Prostate gland (tissue), 2 donors: ENCODE measurements around the gene CBX6. TPM values are rescaled to one million over a fixed set of nuclear protein-coding genes. Genes with fewer than 3 reads are reported as not detected.
"Not testable (repeated sequence)": the region's sequence is repeated elsewhere in the genome, so short reads cannot be mapped to it uniquely, and the experiment has no call there.

Source experiments
- DNase-seq: peaks from one replicate; pipeline ENCODE4 v3.0.0-alpha.2; 2019; ENCODE audit warnings: low spot score
- H3K27ac ChIP-seq, 2 donors: fragments of 200-600 bp; sonication (generic); 2 replicates each; pipeline ENCODE4 v1.5.1; 2017 to 2019
- H3K27me3 ChIP-seq: fragments of 200-600 bp; sonication (generic); replicated peaks from 2 replicates; pipeline ENCODE4 v1.5.1; 2019; ENCODE audit not compliant: insufficient read depth
- H3K36me3 ChIP-seq, 2 donors: fragments of 200-600 bp; sonication (generic); 1 replicate in 1 of 2; 2 replicates in 1 of 2; pipeline versions ENCODE4 v1.5.1 to v1.8.1; 2017 to 2019
- H3K4me1 ChIP-seq: fragments of 200-600 bp; sonication (generic); replicated peaks from 2 replicates; pipeline ENCODE4 v1.5.1; 2019
- H3K4me3 ChIP-seq, 2 donors: fragments of 200-600 bp; sonication (generic); 2 replicates each; pipeline ENCODE4 v1.5.1; 2017 to 2019
- H3K9me3 ChIP-seq: fragments of 200-600 bp; sonication (generic); 2 replicates; pipeline ENCODE4 v1.5.1; 2017
- CTCF ChIP-seq, 4 experiments: fragments of 200-600 bp in 2 of 4; fragments of 450-650 bp in 2 of 4; sonication (generic) in 2 of 4; IDR thresholded peaks; 1 replicate in 3 of 4; 2 replicates in 1 of 4; pipeline ENCODE4 v1.5.1; 2016 to 2019; ENCODE audit warnings: antibody characterized with exemption in 4 of 4, mild to moderate bottlenecking in 2 of 4, moderate library complexity in 2 of 4
- POLR2A ChIP-seq: fragments of 450-650 bp; IDR thresholded peaks from one replicate; pipeline ENCODE4 v1.6.1; 2016; ENCODE audit warnings: antibody characterized with exemption, mild to moderate bottlenecking
- POLR2AphosphoS5 ChIP-seq: sonication (generic); formaldehyde crosslinking; IDR thresholded peaks from one replicate; pipeline ENCODE4 v1.6.1; 2017; ENCODE audit warnings: antibody characterized with exemption
- WGBS: methylation state at CpG from one replicate; pipeline ENCODE4 v1.1.5; 2018; 5-methylcytosine and 5-hydroxymethylcytosine counted together
- intact Hi-C: fragments of 100-400 bp; cut with DNase I; formaldehyde crosslinking; loops from one replicate; pipeline ENCODE4 v1.14.2; 2022
- total RNA-seq, 2 donors: library from RNA; depleted of rRNA; stranded (reverse); fragments of >200 nt; gene quantifications; one replicate each; pipeline ENCODE4 v1.1.0, GENCODE V29; 2016

Gene CBX6
- total RNA-seq, 2 donors from 2014 or later = 39.9 to 56.2 TPM

GRCh38 chr22:38860283-38861169 is 11.5 kb downstream of the CBX6 start:
- H3K27me3 ChIP-seq = no peaks in the 10 kb centered on the region
- 57% methylated on average over 21 of the region's 23 CpGs for WGBS
- intact Hi-C loops = loop anchor here (10.0 kb wide), 1 partner anchor 264 kb away; no protein-coding TSS in a partner anchor

GRCh38 chr22:38859581-38860282 is 12.3 kb downstream of the CBX6 start:
- no peak overlapping the region for H3K4me3 ChIP-seq
- 83% methylated on average over 14 of the region's 14 CpGs for WGBS
- no peak overlapping the region for H3K27ac ChIP-seq
- H3K27me3 ChIP-seq = no peaks in the 10 kb centered on the region
- TF ChIP-seq POLR2A (no peak), POLR2AphosphoS5 (no peak), CTCF (IDR thresholded peaks at IDR 0.05) (no peak)
- no peak for DNase-seq
- no peaks in the 10 kb centered on the region for H3K36me3 ChIP-seq
- intact Hi-C loops = loop anchor here (10.0 kb wide), 1 partner anchor 265 kb away; no protein-coding TSS in a partner anchor
- H3K9me3 ChIP-seq = no peaks in the 10 kb centered on the region
- H3K4me1 ChIP-seq = peaks cover 6% of the 10 kb centered on the region

More at GRCh38 chr22:38860283-38861169, 11.5 kb downstream of the CBX6 start:
- H3K27ac ChIP-seq = no peak overlapping the region
- TF ChIP-seq POLR2A = no peak
- no peak for TF ChIP-seq CTCF (IDR thresholded peaks at IDR 0.05)
- TF ChIP-seq POLR2AphosphoS5 = no peak
- peaks cover 8% of the 10 kb centered on the region for H3K4me1 ChIP-seq
- no peaks in the 10 kb centered on the region for H3K9me3 ChIP-seq
- DNase-seq = no peak
- no peak overlapping the region for H3K4me3 ChIP-seq
- no peaks in the 10 kb centered on the region for H3K36me3 ChIP-seq

- TF ChIP-seq POLR2A (no peak), POLR2AphosphoS5 (no peak), CTCF (IDR thresholded peaks at IDR 0.05) (no peak)
- no peaks in the 10 kb centered on the region for H3K4me1 ChIP-seq
- no peaks in the 10 kb centered on the region for H3K27me3 ChIP-seq
- H3K36me3 ChIP-seq = no peaks in the 10 kb centered on the region
- DNase-seq = no peak
- H3K9me3 ChIP-seq = no peaks in the 10 kb centered on the region
- H3K27ac ChIP-seq = no peak overlapping the region
- intact Hi-C loops = no loop called here
- no peak overlapping the region for H3K4me3 ChIP-seq
- 63% methylated on average over 9 of the region's 9 CpGs for WGBS
Observed at GRCh38 chr22:38858492-38858891, 13.5 kb downstream of the CBX6 start.

- H3K4me1 ChIP-seq, H3K27me3 ChIP-seq, intact Hi-C loops, H3K9me3 ChIP-seq, H3K4me3 ChIP-seq, H3K36me3 ChIP-seq, DNase-seq, H3K27ac ChIP-seq: not testable (repeated sequence)
- 86% methylated on average over 7 of the region's 7 CpGs for WGBS
Observed at GRCh38 chr22:38854476-38854875, 17.5 kb downstream of the CBX6 start.

- 80% methylated on average over 5 of the region's 5 CpGs for WGBS
- H3K9me3 ChIP-seq, intact Hi-C loops, H3K27ac ChIP-seq, H3K4me3 ChIP-seq, H3K36me3 ChIP-seq, DNase-seq, H3K4me1 ChIP-seq, H3K27me3 ChIP-seq: not testable (repeated sequence)
Observed at GRCh38 chr22:38853883-38854282, 18.1 kb downstream of the CBX6 start.
